GM12874 (cell line): ENCODE data around the gene NTN5.

Experiments used
- CTCF ChIP-seq: IDR thresholded peaks from 2 replicates; pipeline ENCODE4 v1.5.1; 2011; ENCODE audit warnings: low read depth, mild to moderate bottlenecking, control low read depth, low read length, moderate library complexity; ENCODE audit not compliant: insufficient read depth

The NTN5 gene

GRCh38 chr19:48614436-48615230 lies 58.2 kb downstream of the NTN5 start, which contains the start of gene FAM83E:
FAM83E (minus strand) TSS chr19:48615076; CDS start chr19:48613372, 1,704 bp downstream.
- no peak for TF ChIP-seq CTCF

- no peak for TF ChIP-seq CTCF
These were observed 58.9 kb downstream of the NTN5 start for GRCh38 chr19:48613852-48614435.

GRCh38 chr19:48613024-48613851 lies 59.6 kb downstream of the NTN5 start:
- no peak for TF ChIP-seq CTCF

GRCh38 chr19:48611872-48612271 lies 60.9 kb downstream of the NTN5 start:
- no peak for TF ChIP-seq CTCF
